WTC11 (cell line): ENCODE results near the gene BAG1.

Experiments
- CDX4 ChIP-seq: fragments of 250-450 bp; sonication (Bioruptor Pico); IDR thresholded peaks from 2 replicates; pipeline ENCODE4 v1.9.0; 2021; ENCODE audit warnings: moderate library complexity, mild to moderate bottlenecking, inconsistent platforms, borderline replicate concordance
- CTCF ChIP-seq: fragments of 200-600 bp; IDR thresholded peaks from 2 replicates; pipeline ENCODE4 v1.8.0; 2022; ENCODE audit warnings: antibody characterized with exemption
- E2F4 ChIP-seq: sonication (generic); formaldehyde crosslinking; IDR thresholded peaks from 2 replicates; pipeline ENCODE4 v1.8.1; 2022; ENCODE audit warnings: low read depth, mild to moderate bottlenecking, moderate library complexity, missing genetic modification reagents, borderline replicate concordance
- E2F5 ChIP-seq: sonication (generic); formaldehyde crosslinking; IDR thresholded peaks from 2 replicates; pipeline ENCODE4 v1.8.1; 2022; ENCODE audit warnings: mild to moderate bottlenecking, moderate library complexity, missing genetic modification reagents
- FOXK1 ChIP-seq: sonication (generic); formaldehyde crosslinking; IDR thresholded peaks from 2 replicates; pipeline ENCODE4 v1.8.0; 2022; ENCODE audit warnings: mild to moderate bottlenecking, moderate library complexity, missing genetic modification reagents
- MAX ChIP-seq: sonication (generic); formaldehyde crosslinking; IDR thresholded peaks from 2 replicates; pipeline ENCODE4 v1.8.0; 2022; ENCODE audit warnings: mild to moderate bottlenecking, missing genetic modification reagents
- MLX ChIP-seq: sonication (generic); formaldehyde crosslinking; IDR thresholded peaks from 2 replicates; pipeline ENCODE4 v1.8.1; 2023; ENCODE audit warnings: mild to moderate bottlenecking, missing genetic modification reagents, moderate library complexity
- NR1H2 ChIP-seq: sonication (generic); formaldehyde crosslinking; IDR thresholded peaks from 2 replicates; pipeline ENCODE4 v1.9.0; 2021; ENCODE audit warnings: mild to moderate bottlenecking, moderate library complexity, missing genetic modification reagents
- SP1 ChIP-seq: sonication (generic); formaldehyde crosslinking; conservative IDR thresholded peaks from 2 replicates; pipeline ENCODE4 v1.8.1; 2022; ENCODE audit warnings: missing genetic modification reagents
- ZNF232 ChIP-seq: sonication (generic); formaldehyde crosslinking; IDR thresholded peaks from 2 replicates; pipeline ENCODE4 v1.8.0; 2022; ENCODE audit warnings: mild to moderate bottlenecking, missing genetic modification reagents

GRCh38 chr9:33255014-33255413 lies 9.5 kb downstream of the BAG1 start:
- TF ChIP-seq NR1H2 (no peak), CTCF (no peak), CDX4 (CRISPR knock-in tag) (no peak), SP1 (no peak), FOXK1 (no peak), MAX (no peak), MLX (CRISPR knock-in tag) (no peak), E2F4 (no peak), ZNF232 (CRISPR knock-in tag) (no peak), E2F5 (CRISPR knock-in tag) (no peak)
